Measurements from ENCODE around the gene USP46. TPM values are rescaled to one million over a fixed set of nuclear protein-coding genes. Genes with fewer than 3 reads are reported as not detected.

The USP46 gene
- total RNA-seq, 3 donors from 2014 or later (not counting 1 experiment from before 2014, with no cell fraction given): 7.8 to 11.7 (median 10.3) TPM

DNA sequence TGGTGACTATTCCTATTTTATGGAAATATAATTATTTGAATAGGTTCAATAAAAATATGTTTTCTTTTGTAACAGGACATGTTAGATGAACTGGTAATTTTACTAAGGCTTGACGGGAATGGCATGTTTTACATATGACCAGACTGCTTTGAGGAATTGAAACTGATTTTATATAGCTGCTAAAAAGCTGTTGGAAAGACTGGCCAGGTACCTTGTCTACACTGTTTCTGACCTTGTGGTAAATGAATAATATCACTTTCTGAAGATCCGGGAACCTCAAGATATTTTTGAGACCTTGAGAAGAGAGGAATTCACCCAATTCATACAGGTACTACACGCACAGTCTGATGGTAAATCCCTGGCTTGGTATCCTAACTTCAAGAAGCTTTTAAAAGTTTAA, 42.1 kb upstream of the USP46 start:
- no peak overlapping the region for H3K27ac Mint-ChIP-seq
- intact Hi-C loops (cut with micrococcal nuclease): no loop called here
- ATAC-seq (no peak), DNase-seq (no peak)
- H3K9me3 ChIP-seq (ENCODE audit: control insufficient read depth, insufficient read depth, low read length): no peaks in the 10 kb centered on the region
- peaks cover 2% of the 10 kb centered on the region for H3K27me3 ChIP-seq (ENCODE audit: control insufficient read depth, insufficient read depth, low read length)
- no peak for TF ChIP-seq CTCF (IDR thresholded peaks at IDR 0.05)
- WGBS (ENCODE audit: insufficient coverage): 71% methylated on average over 3 of the region's 3 CpGs
- H3K36me3 Mint-ChIP-seq: no peaks in the 10 kb centered on the region
- H3K4me1 Mint-ChIP-seq: peaks cover 0 to 5% of the 10 kb centered on the region in 2 donors
- H3K4me1 ChIP-seq (ENCODE audit: control insufficient read depth, insufficient read depth, low read length): no peaks in the 10 kb centered on the region
- no peak overlapping the region for H3K4me3 Mint-ChIP-seq
- H3K27ac ChIP-seq (ENCODE audit: low read length): no peak overlapping the region
- H3K36me3 ChIP-seq (ENCODE audit: control insufficient read depth, insufficient read depth, low read length): no peaks in the 10 kb centered on the region
- H3K27me3 Mint-ChIP-seq (ENCODE audit: low read depth in 2 of 2): peaks cover 8 to 18% of the 10 kb centered on the region in 2 donors
- H3K4me3 ChIP-seq (ENCODE audit: low read length): no peak overlapping the region
- H3K9me3 Mint-ChIP-seq: no peaks in the 10 kb centered on the region

DNA sequence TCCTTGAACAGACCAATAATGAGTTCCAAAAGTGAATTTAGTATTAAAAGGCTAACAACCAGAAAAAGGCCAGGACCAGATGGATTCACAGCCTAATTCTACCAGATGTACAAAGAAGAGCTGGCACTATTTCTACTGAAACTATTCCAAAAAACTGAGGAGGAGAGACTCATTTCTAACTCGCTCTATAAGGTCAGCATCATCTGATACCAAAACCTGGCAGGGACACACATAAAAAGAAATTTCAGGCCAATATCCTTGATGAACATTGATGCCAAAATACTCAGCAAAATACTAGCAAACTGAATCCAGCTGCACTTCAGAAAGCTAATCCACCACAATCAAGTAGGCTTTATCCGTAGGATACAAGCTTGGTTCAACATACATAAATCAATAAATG, 35.8 kb upstream of the USP46 start:
- no peak for TF ChIP-seq CTCF (IDR thresholded peaks at IDR 0.05)
- Histone ChIP-seq H3K36me3 (ENCODE audit: control insufficient read depth, insufficient read depth, low read length) (no peaks in the 10 kb centered on the region), H3K4me1 (ENCODE audit: control insufficient read depth, insufficient read depth, low read length) (no peaks in the 10 kb centered on the region), H3K27ac (ENCODE audit: low read length) (no peak overlapping the region), H3K9me3 (ENCODE audit: control insufficient read depth, insufficient read depth, low read length) (no peaks in the 10 kb centered on the region), H3K27me3 (ENCODE audit: control insufficient read depth, insufficient read depth, low read length) (peaks cover 2% of the 10 kb centered on the region), H3K4me3 (ENCODE audit: low read length) (no peak overlapping the region)
- Mint-ChIP-seq H3K4me1 (peaks cover 0 to 6% of the 10 kb centered on the region in 2 donors), H3K27ac (no peak overlapping the region), H3K9me3 (peaks cover 6 to 9% of the 10 kb centered on the region in 2 donors), H3K36me3 (peaks cover 26% of the 10 kb centered on the region), H3K4me3 (no peak overlapping the region), H3K27me3 (ENCODE audit: low read depth in 2 of 2) (peaks cover 8 to 51% of the 10 kb centered on the region in 2 donors)
- DNase-seq (no peak), ATAC-seq (no peak)
- WGBS (ENCODE audit: insufficient coverage): 98% methylated on average over 2 of the region's 2 CpGs
- intact Hi-C loops (cut with micrococcal nuclease): no loop called here

- H3K36me3 ChIP-seq (ENCODE audit: control insufficient read depth, insufficient read depth, low read length): no peaks in the 10 kb centered on the region
- intact Hi-C loops (cut with micrococcal nuclease): no loop called here
- H3K4me3 Mint-ChIP-seq: no peak overlapping the region
- no peak overlapping the region for H3K27ac Mint-ChIP-seq
- H3K9me3 Mint-ChIP-seq: peaks cover 6 to 9% of the 10 kb centered on the region in 2 donors
- DNase-seq: no peak
- peaks cover 8 to 48% of the 10 kb centered on the region in 2 donors for H3K27me3 Mint-ChIP-seq (ENCODE audit: low read depth in 2 of 2)
- no peak overlapping the region for H3K27ac ChIP-seq (ENCODE audit: low read length)
- H3K4me1 ChIP-seq (ENCODE audit: control insufficient read depth, insufficient read depth, low read length): no peaks in the 10 kb centered on the region
- no peak for ATAC-seq
- H3K4me3 ChIP-seq (ENCODE audit: low read length): no peak overlapping the region
- H3K4me1 Mint-ChIP-seq: peaks cover 0 to 6% of the 10 kb centered on the region in 2 donors
- peaks cover 2% of the 10 kb centered on the region for H3K27me3 ChIP-seq (ENCODE audit: control insufficient read depth, insufficient read depth, low read length)
- peaks cover 26% of the 10 kb centered on the region for H3K36me3 Mint-ChIP-seq
- TF ChIP-seq CTCF (IDR thresholded peaks at IDR 0.05): no peak
- no peaks in the 10 kb centered on the region for H3K9me3 ChIP-seq (ENCODE audit: control insufficient read depth, insufficient read depth, low read length)
Observed at GRCh38 chr4:52693492-52693891, 34.4 kb upstream of the USP46 start.

GRCh38 chr4:52689096-52689495, 30.0 kb upstream of the USP46 start:
- Histone ChIP-seq H3K36me3 (ENCODE audit: control insufficient read depth, insufficient read depth, low read length) (no peaks in the 10 kb centered on the region), H3K4me3 (ENCODE audit: low read length) (no peak overlapping the region), H3K9me3 (ENCODE audit: control insufficient read depth, insufficient read depth, low read length) (no peaks in the 10 kb centered on the region), H3K27me3 (ENCODE audit: control insufficient read depth, insufficient read depth, low read length) (peaks cover 2% of the 10 kb centered on the region), H3K27ac (ENCODE audit: low read length) (no peak overlapping the region), H3K4me1 (ENCODE audit: control insufficient read depth, insufficient read depth, low read length) (no peaks in the 10 kb centered on the region)
- H3K9me3 Mint-ChIP-seq: peaks cover 5 to 9% of the 10 kb centered on the region in 2 donors
- no peak for ATAC-seq
- no peak for TF ChIP-seq CTCF (IDR thresholded peaks at IDR 0.05)
- no peak overlapping the region for H3K27ac Mint-ChIP-seq
- H3K27me3 Mint-ChIP-seq (ENCODE audit: low read depth in 2 of 2): peaks cover 4 to 29% of the 10 kb centered on the region in 2 donors
- intact Hi-C loops (cut with micrococcal nuclease): no loop called here
- H3K4me1 Mint-ChIP-seq: no peaks in the 10 kb centered on the region
- no peak overlapping the region for H3K4me3 Mint-ChIP-seq
- no peak for DNase-seq
- H3K36me3 Mint-ChIP-seq: peaks cover 23% of the 10 kb centered on the region

All from natural killer cell (primary cell).